GM21360 (cell line): ENCODE measurements around the gene NDUFS7.
"Not testable (repeated sequence)": the region's sequence is repeated elsewhere in the genome, so short reads cannot be mapped to it uniquely, and the experiment has no call there.

Experiments
- ATAC-seq: cut with Tn5 transposase; IDR thresholded peaks from one replicate; pipeline ENCODE4 v1.9.1; 2021; ENCODE audit warnings: mild to moderate bottlenecking, moderate library complexity; ENCODE audit not compliant: unreplicated experiment

Gene NDUFS7

GRCh38 chr19:1429750-1430149 is 46.0 kb downstream of the NDUFS7 start:
- ATAC-seq: no peak

- ATAC-seq: no peak
Measured at GRCh38 chr19:1430246-1430645, 46.5 kb downstream of the NDUFS7 start.

- ATAC-seq: no peak
Measured at GRCh38 chr19:1431759-1432506, 48.2 kb downstream of the NDUFS7 start.

DNA sequence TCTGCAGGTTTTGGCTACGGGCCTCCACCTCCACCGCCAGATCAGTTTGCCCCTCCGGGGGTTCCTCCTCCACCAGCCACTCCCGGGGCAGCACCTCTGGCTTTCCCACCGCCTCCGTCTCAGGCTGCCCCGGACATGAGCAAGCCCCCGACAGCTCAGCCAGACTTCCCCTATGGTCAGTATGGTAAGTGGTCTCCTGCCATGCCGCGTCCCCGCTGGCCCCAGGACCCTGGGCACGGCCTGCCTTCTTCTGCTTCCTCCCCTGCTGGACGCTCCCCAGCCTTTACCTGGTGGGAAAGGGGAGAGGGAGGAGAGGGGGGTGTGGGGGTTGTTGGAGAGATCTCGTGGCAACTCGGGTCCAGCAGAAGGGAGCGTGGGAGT is 48.8 kb downstream of the NDUFS7 start:
- ATAC-seq: no peak

DNA sequence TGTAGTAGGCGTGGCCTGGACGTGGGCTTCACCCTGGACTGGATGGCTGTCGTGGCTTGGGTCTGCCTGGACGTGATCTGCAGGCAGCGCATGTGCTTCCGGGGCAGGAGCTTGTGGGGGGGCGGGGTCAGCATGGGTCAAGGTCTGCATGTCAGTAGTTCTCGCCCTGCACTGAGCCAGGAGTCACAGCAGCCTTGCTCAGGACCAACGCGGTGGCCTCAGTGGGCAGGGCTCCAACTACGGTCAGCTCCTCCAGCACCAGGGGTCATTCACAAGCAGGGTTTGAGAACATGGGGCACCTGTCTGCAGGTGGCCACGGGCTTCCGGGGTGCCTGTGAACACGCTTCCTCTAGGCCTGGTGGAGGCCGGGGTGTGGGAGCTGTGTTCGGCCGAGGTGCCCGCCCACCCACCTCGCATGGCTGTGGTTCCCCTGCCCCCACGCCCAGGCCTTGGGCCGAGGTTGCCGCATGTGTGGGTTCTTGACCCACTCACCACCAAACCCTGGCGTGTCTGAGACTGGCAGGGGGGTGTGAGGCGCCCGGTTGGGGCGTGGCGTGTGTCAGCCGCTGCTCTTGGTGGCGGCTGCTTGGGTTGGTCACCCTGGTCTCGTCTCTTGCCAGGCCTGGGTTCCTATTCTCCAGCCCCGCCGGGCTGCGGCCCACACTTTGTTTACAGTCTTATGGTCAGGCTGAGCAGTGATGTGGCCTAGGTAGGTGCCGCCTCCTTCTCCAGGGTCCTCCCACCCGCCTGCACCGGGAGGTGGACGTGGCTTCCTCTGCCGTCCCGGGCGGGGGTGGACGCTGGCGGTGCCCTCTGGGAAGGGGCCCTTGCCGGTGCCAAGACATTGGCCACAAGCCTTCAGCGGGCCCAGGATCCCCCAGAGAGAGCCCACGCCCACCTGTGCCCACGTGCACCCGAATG is 49.7 kb downstream of the NDUFS7 start:
- no peak for ATAC-seq

- no peak for ATAC-seq
Measured at GRCh38 chr19:1434040-1434366, 50.3 kb downstream of the NDUFS7 start.

DNA sequence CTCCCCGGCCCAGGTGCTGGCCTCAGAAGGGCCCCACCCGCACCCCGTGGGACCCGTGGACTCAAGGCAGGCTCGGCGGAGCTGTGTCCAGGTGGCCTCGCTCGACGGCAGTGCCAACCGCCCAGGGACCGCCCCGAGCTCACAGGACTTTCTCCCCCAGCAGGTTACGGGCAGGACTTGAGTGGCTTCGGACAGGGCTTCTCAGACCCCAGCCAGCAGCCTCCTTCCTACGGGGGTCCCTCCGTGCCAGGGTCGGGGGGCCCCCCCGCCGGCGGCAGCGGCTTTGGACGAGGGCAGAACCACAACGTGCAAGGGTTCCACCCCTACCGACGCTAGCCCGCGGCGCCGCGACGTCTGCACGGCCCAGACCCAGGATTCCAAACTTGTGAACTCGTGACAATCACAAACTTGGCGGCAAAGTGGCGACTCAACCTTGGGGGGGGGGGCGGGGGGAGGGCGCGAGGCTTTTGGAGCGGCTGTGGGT is 50.9 kb downstream of the NDUFS7 start:
- ATAC-seq: no peak

DNA sequence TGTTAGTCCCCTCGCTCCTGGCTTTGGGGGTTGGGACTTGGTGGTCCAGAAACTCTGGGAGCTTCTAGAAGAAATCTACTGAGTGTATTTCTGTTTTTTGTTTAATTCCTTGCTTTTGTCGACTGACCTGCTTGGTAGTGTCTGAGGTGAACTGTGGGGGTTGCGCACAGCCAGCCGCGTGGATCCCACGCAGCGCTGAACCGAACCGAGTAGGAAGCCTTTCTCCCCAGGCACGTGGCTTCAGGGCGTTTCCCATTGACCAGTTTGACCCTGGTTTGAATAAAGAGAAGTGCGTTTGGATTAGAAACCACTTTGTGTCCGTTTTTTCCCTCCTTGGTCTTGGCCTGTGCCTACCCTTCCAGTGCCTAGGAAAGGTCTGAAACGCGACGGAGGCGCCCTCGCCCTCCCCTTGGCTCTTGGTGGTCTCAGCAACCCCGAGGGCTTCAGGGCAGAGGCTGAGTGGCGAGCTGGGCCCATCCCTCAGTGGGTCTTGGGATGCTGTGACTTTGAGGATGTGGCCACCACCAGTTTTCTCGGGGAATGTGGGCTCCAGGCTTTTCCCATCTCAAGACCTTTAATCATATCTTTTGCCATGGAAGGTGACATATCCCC is 51.8 kb downstream of the NDUFS7 start:
- ATAC-seq: no peak

- no peak for ATAC-seq
Measured at GRCh38 chr19:1437609-1438008, 53.9 kb downstream of the NDUFS7 start.

GRCh38 chr19:1438035-1438932 is 54.6 kb downstream of the NDUFS7 start, which contains the start of gene RPS15:
Gene RPS15 (plus strand): TSS chr19:1438396. CDS start chr19:1438426, 30 bp downstream.
- peak; percentile 84 for ATAC-seq

- no peak for ATAC-seq
Measured at GRCh38 chr19:1438933-1439354, 55.2 kb downstream of the NDUFS7 start.

DNA sequence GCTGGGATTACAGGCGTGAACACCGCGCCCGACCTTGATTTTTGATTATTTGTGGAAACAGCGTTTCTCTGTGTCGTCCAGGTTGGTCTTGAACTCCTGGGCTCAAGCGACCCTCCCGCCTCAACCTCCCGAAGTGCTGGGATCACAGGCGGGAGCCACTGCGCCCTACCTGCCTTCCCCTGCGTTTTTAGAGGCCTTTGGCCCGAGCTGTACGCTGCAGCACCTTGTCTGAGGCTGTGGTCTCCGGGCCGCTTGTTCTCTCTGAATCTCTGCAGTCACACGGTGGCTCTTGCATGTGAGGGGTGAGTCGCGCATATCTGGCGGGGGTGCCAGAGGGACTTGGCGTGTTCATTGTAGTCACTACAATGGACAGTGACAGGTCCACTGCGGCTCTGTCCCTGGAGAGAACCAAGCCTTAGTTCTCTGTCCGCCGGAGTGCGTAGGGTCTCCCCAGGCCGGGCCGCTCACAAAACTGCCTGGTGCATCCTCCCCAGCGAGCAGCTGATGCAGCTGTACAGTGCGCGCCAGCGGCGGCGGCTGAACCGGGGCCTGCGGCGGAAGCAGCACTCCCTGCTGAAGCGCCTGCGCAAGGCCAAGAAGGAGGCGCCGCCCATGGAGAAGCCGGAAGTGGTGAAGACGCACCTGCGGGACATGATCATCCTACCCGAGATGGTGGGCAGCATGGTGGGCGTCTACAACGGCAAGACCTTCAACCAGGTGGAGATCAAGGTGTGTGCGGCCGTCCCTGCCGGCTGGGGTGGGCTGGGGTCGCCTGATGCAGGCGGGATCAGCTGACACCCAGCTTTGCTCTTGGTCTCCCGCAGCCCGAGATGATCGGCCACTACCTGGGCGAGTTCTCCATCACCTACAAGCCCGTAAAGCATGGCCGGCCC is 56.1 kb downstream of the NDUFS7 start:
- ATAC-seq: not testable (repeated sequence)

- no peak for ATAC-seq
Measured at GRCh38 chr19:1440418-1440801, 56.7 kb downstream of the NDUFS7 start.

DNA sequence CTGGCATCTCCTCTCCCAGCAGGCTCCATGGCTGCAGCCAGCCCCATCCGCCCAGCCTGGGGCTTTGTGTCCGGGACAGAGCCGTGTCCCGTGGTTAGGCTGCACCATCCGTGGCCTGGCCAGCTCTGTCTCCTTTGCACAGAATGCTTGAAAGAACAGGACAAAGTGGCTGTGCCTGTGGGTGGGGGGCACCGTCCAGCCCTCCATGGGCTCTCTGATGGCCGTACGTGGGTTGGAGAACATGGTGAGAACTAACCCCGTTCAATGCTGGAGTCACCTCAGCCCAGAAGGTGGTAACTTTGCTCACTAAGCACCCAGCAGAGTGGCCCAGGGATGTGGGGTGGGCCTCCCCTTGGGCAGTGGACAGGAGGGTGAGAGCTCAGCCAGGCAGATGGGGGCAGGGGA is 57.3 kb downstream of the NDUFS7 start:
- no peak for ATAC-seq

- no peak for ATAC-seq
Measured at GRCh38 chr19:1441677-1442438, 58.2 kb downstream of the NDUFS7 start.
